Measurements from ENCODE around the gene PSKH1. TPM values are rescaled to one million over a fixed set of nuclear protein-coding genes. Genes with fewer than 3 reads are reported as not detected.
A peak's percentile ranks its signal among the peaks of the same experiment; 100 is the strongest.

Gene PSKH1
- total and polyA plus RNA-seq, 4 experiments from 2014 or later, result 19.4 to 25.3 (median 23.7) TPM

GRCh38 chr16:67941469-67942199, 48.6 kb downstream of the PSKH1 start:
- peaks cover 0 to 11% of the 10 kb centered on the region in 2 donors for H3K36me3 Mint-ChIP-seq
- H3K4me1 Mint-ChIP-seq, result peaks cover 21 to 38% (median 30%) of the 10 kb centered on the region in 4 donors
- DNase-seq, result no peak
- ChIA-PET CTCF (ENCODE audit: partially characterized antibody) (interaction anchor here (0.6 to 4.2 kb wide), 22 partner anchors 8 to 126 kb away, joined by 3 to 25 read pairs (median 3); partner anchors contain the start of genes CTRL, DPEP2NB, NRN1L and SLC12A4), POLR2A (ENCODE audit: partially characterized antibody) (interaction anchor here (0.9 to 1.4 kb wide), 4 partner anchors 22 to 97 kb away, joined by 3 to 4 read pairs (median 4); partner anchors contain the start of gene DPEP2)
- no peaks in the 10 kb centered on the region for H3K9me3 ChIP-seq (ENCODE audit: control insufficient read depth in 1 of 2, low read length in 2 of 2)
- H3K4me3 ChIP-seq (ENCODE audit: low read length in 2 of 2), result no peak overlapping the region
- H3K27ac ChIP-seq (ENCODE audit: low read depth, low read length), result peak overlapping the region; percentile 9
- H3K27ac Mint-ChIP-seq, result peak overlapping the region in 5 of 7 donors; percentile 55 to 87 (median 70)
- intact Hi-C loops (cut with micrococcal nuclease), result no loop called here
- H3K9me3 Mint-ChIP-seq, result no peaks in the 10 kb centered on the region
- peaks cover 5% of the 10 kb centered on the region for H3K36me3 ChIP-seq (ENCODE audit: insufficient read depth, low read length)
- H3K27me3 Mint-ChIP-seq, result no peaks in the 10 kb centered on the region
- no peaks in the 10 kb centered on the region for H3K27me3 ChIP-seq (ENCODE audit: insufficient read depth, low read length)
- H3K4me3 Mint-ChIP-seq, result no peak overlapping the region
- peaks cover 43% of the 10 kb centered on the region for H3K4me1 ChIP-seq (ENCODE audit: insufficient read depth, low read length)

DNA sequence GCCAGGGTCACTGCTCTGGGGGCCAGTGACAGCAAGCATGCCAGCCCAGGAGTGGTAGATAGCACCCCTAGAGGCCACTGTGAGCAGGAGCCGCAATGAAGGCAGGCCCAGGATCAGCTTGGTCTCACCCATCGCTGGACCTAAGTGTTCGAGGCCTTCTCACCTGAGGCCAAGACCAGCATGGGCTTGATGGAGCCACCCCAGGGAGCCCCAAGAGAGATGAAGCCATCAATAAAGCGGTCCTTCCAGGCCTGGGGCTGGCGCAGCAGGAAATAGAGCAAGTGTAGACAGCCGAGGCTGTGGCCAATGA, 49.1 kb downstream of the PSKH1 start:
- no peaks in the 10 kb centered on the region for H3K9me3 ChIP-seq (ENCODE audit: control insufficient read depth in 1 of 2, low read length in 2 of 2)
- H3K27me3 Mint-ChIP-seq, result no peaks in the 10 kb centered on the region
- intact Hi-C loops (cut with micrococcal nuclease), result no loop called here
- peaks cover 39% of the 10 kb centered on the region for H3K4me1 ChIP-seq (ENCODE audit: insufficient read depth, low read length)
- no peak overlapping the region for H3K4me3 Mint-ChIP-seq
- H3K9me3 Mint-ChIP-seq, result no peaks in the 10 kb centered on the region
- CTCF ChIA-PET (ENCODE audit: partially characterized antibody), result interaction anchor here (0.6 to 4.2 kb wide), 16 partner anchors 11 to 126 kb away, joined by 3 to 25 read pairs (median 3); partner anchors contain the start of genes NRN1L and SLC12A4
- H3K27me3 ChIP-seq (ENCODE audit: insufficient read depth, low read length), result no peaks in the 10 kb centered on the region
- H3K36me3 Mint-ChIP-seq, result peaks cover 0 to 7% of the 10 kb centered on the region in 2 donors
- peak in 4 of 5 donors; percentile 17 to 32 (median 22) for DNase-seq
- peaks cover 5% of the 10 kb centered on the region for H3K36me3 ChIP-seq (ENCODE audit: insufficient read depth, low read length)
- POLR2A ChIA-PET (ENCODE audit: partially characterized antibody), result interaction anchor here (0.8 to 1.4 kb wide), 4 partner anchors 10 to 97 kb away, joined by 3 to 4 read pairs (median 4); partner anchors contain the start of genes CTRL and DPEP2
- no peak overlapping the region for H3K4me3 ChIP-seq (ENCODE audit: low read length in 2 of 2)
- peak overlapping the region in 2 of 7 donors; percentile 70 to 79 for H3K27ac Mint-ChIP-seq
- H3K4me1 Mint-ChIP-seq, result peaks cover 18 to 33% (median 25%) of the 10 kb centered on the region in 4 donors
- peak overlapping the region; percentile 9 for H3K27ac ChIP-seq (ENCODE audit: low read depth, low read length)

DNA sequence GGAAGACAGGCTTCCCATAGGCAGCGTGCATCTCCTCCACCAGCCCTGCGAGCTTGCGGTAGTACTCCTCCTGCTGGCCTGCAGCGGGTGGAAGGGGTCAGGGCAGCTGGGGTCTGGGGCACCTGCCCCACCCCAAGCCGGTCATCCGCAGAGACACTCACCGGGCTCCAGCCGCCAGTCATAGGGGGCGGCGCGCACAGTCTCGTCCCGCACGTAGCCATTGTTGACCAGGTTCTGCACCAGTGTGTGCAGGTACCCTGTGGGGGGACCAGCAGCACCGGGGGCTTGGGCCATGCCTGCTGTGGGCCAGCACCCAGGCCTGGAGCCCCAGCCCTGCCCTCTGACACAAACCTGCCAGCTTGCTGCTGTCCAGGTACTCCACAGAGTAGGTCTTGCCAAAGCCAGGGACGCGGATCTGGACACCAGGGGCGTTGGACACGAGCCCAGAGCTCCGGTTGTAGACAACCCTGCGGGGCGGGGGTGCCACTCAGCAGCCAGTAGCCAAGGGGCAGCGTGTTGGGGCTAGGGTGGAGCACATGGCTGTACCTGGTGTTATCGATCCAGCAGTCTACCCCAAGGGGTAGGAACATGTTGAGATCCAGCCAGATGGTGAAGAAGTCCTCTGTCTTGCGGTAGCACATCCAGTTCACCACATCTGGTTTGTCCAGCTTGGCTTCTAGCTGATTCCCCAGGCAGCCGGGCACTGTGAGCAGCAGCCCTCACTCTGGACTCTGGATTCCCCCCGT, 49.6 kb downstream of the PSKH1 start:
- Histone ChIP-seq H3K9me3 (ENCODE audit: control insufficient read depth in 1 of 2, low read length in 2 of 2) (no peaks in the 10 kb centered on the region), H3K27ac (ENCODE audit: low read depth, low read length) (peak overlapping the region; percentile 9), H3K4me1 (ENCODE audit: insufficient read depth, low read length) (peaks cover 34% of the 10 kb centered on the region), H3K36me3 (ENCODE audit: insufficient read depth, low read length) (peaks cover 5% of the 10 kb centered on the region), H3K27me3 (ENCODE audit: insufficient read depth, low read length) (no peaks in the 10 kb centered on the region), H3K4me3 (ENCODE audit: low read length in 2 of 2) (no peak overlapping the region)
- Mint-ChIP-seq H3K27ac (peak overlapping the region in 1 of 7 donors; percentile 70), H3K9me3 (no peaks in the 10 kb centered on the region), H3K36me3 (peaks cover 0 to 6% of the 10 kb centered on the region in 2 donors), H3K4me3 (no peak overlapping the region), H3K4me1 (peaks cover 14 to 29% (median 22%) of the 10 kb centered on the region in 4 donors), H3K27me3 (no peaks in the 10 kb centered on the region)
- no peak for DNase-seq
- ChIA-PET POLR2A (ENCODE audit: partially characterized antibody) (interaction anchor here (0.8 to 3.0 kb wide), 5 partner anchors 8 to 98 kb away, joined by 3 to 15 read pairs (median 4); partner anchors contain the start of genes CTRL and DPEP2), CTCF (ENCODE audit: partially characterized antibody) (interaction anchor here (0.7 to 4.2 kb wide), 13 partner anchors 11 to 127 kb away, joined by 3 to 25 read pairs (median 3); partner anchors contain the start of genes DPEP3, NRN1L and SLC12A4)
- intact Hi-C loops (cut with micrococcal nuclease), result no loop called here

- Mint-ChIP-seq H3K4me3 (no peak overlapping the region), H3K27ac (peak overlapping the region in 1 of 7 donors; percentile 70), H3K27me3 (no peaks in the 10 kb centered on the region), H3K4me1 (peaks cover 14 to 29% (median 22%) of the 10 kb centered on the region in 4 donors), H3K36me3 (peaks cover 0 to 6% of the 10 kb centered on the region in 2 donors), H3K9me3 (no peaks in the 10 kb centered on the region)
- ChIA-PET POLR2A (ENCODE audit: partially characterized antibody) (interaction anchor here (3.0 kb wide), 1 partner anchor 8 kb away, joined by 15 read pairs; no protein-coding TSS in a partner anchor), CTCF (ENCODE audit: partially characterized antibody) (interaction anchor here (0.9 to 1.3 kb wide), 2 partner anchors 30 to 37 kb away, joined by 3 read pairs; partner anchors contain the start of gene DPEP3)
- no peaks in the 10 kb centered on the region for H3K9me3 ChIP-seq (ENCODE audit: control insufficient read depth in 1 of 2, low read length in 2 of 2)
- no peak for DNase-seq
- H3K27ac ChIP-seq (ENCODE audit: low read depth, low read length), result no peak overlapping the region
- peaks cover 33% of the 10 kb centered on the region for H3K4me1 ChIP-seq (ENCODE audit: insufficient read depth, low read length)
- H3K4me3 ChIP-seq (ENCODE audit: low read length in 2 of 2), result no peak overlapping the region
- intact Hi-C loops (cut with micrococcal nuclease), result no loop called here
- no peaks in the 10 kb centered on the region for H3K27me3 ChIP-seq (ENCODE audit: insufficient read depth, low read length)
- peaks cover 5% of the 10 kb centered on the region for H3K36me3 ChIP-seq (ENCODE audit: insufficient read depth, low read length)
Measured at GRCh38 chr16:67943256-67943618, 50.2 kb downstream of the PSKH1 start.

- intact Hi-C loops (cut with micrococcal nuclease), result no loop called here
- POLR2A ChIA-PET (ENCODE audit: partially characterized antibody), result interaction anchor here (3.0 kb wide), 1 partner anchor 9 kb away, joined by 15 read pairs; no protein-coding TSS in a partner anchor
Measured at GRCh38 chr16:67943619-67944504, 50.8 kb downstream of the PSKH1 start, which contains the start of gene LCAT. LCAT (minus strand) TSS chr16:67944120; CDS start chr16:67944101, 19 bp downstream.

GRCh38 chr16:67944690-67945391, 51.8 kb downstream of the PSKH1 start:
- CTCF ChIA-PET (ENCODE audit: partially characterized antibody), result interaction anchor here (1.0 to 1.2 kb wide), 2 partner anchors 12 to 129 kb away, joined by 3 read pairs; no protein-coding TSS in a partner anchor
- no peaks in the 10 kb centered on the region for H3K27me3 ChIP-seq (ENCODE audit: insufficient read depth, low read length)
- H3K9me3 ChIP-seq (ENCODE audit: control insufficient read depth in 1 of 2, low read length in 2 of 2), result no peaks in the 10 kb centered on the region
- DNase-seq, result no peak
- Mint-ChIP-seq H3K4me1 (peaks cover 12 to 21% (median 16%) of the 10 kb centered on the region in 4 donors), H3K9me3 (no peaks in the 10 kb centered on the region), H3K27me3 (no peaks in the 10 kb centered on the region), H3K27ac (no peak overlapping the region), H3K4me3 (no peak overlapping the region), H3K36me3 (peaks cover 0 to 6% of the 10 kb centered on the region in 2 donors)
- H3K4me1 ChIP-seq (ENCODE audit: insufficient read depth, low read length), result peaks cover 26% of the 10 kb centered on the region
- H3K36me3 ChIP-seq (ENCODE audit: insufficient read depth, low read length), result peaks cover 5% of the 10 kb centered on the region
- POLR2A ChIA-PET (ENCODE audit: partially characterized antibody), result interaction anchor here (3.0 kb wide), 1 partner anchor 10 kb away, joined by 15 read pairs; no protein-coding TSS in a partner anchor
- intact Hi-C loops (cut with micrococcal nuclease), result no loop called here
- H3K27ac ChIP-seq (ENCODE audit: low read depth, low read length), result no peak overlapping the region
- no peak overlapping the region for H3K4me3 ChIP-seq (ENCODE audit: low read length in 2 of 2)

More at GRCh38 chr16:67943619-67944504, 50.8 kb downstream of the PSKH1 start, which contains the start of gene LCAT:
- Histone ChIP-seq H3K4me3 (ENCODE audit: low read length in 2 of 2) (no peak within 1 kb of the TSS), H3K9me3 (ENCODE audit: control insufficient read depth in 1 of 2, low read length in 2 of 2) (no peaks in the 10 kb centered on the region), H3K4me1 (ENCODE audit: insufficient read depth, low read length) (peaks cover 33% of the 10 kb centered on the region), H3K27ac (ENCODE audit: low read depth, low read length) (no peak within 1 kb of the TSS), H3K36me3 (ENCODE audit: insufficient read depth, low read length) (peaks cover 5% of the 10 kb centered on the region), H3K27me3 (ENCODE audit: insufficient read depth, low read length) (no peaks in the 10 kb centered on the region)
- no peak for DNase-seq
- H3K36me3 Mint-ChIP-seq, result peaks cover 0 to 6% of the 10 kb centered on the region in 2 donors
- no peaks in the 10 kb centered on the region for H3K27me3 Mint-ChIP-seq
- H3K4me1 Mint-ChIP-seq, result peaks cover 14 to 29% (median 22%) of the 10 kb centered on the region in 4 donors
- H3K4me3 Mint-ChIP-seq, result no peak within 1 kb of the TSS
- H3K9me3 Mint-ChIP-seq, result no peaks in the 10 kb centered on the region
- peak within 1 kb of the TSS in 1 of 7 donors; percentile 70 for H3K27ac Mint-ChIP-seq
- CTCF ChIA-PET (ENCODE audit: partially characterized antibody), result interaction anchor here (0.9 to 1.3 kb wide), 3 partner anchors 11 to 37 kb away, joined by 3 read pairs; partner anchors contain the start of gene DPEP3

All from CD4-positive, alpha-beta memory T cell (primary cell).